HepG2 (cell line): ENCODE measurements around the gene SRP68. TPM values are rescaled to one million over a fixed set of nuclear protein-coding genes. Genes with fewer than 3 reads are reported as not detected.

Source experiments
- CHCHD3 ChIP-seq: sonication (generic); formaldehyde crosslinking; IDR thresholded peaks from 2 replicates; pipeline ENCODE4 v1.8.0; 2022; ENCODE audit warnings: mild to moderate bottlenecking, missing genetic modification reagents, moderate library complexity
- ELF4 ChIP-seq: sonication (generic); formaldehyde crosslinking; IDR thresholded peaks from 2 replicates; pipeline ENCODE4 v1.5.0; 2020; ENCODE audit warnings: missing genetic modification reagents, mild to moderate bottlenecking, moderate library complexity, borderline replicate concordance
- ESRRA ChIP-seq: sonication (generic); formaldehyde crosslinking; IDR thresholded peaks from 2 replicates; pipeline ENCODE4 v1.5.1; 2020; ENCODE audit warnings: mild to moderate bottlenecking, low read depth, missing genetic modification reagents
- HNF1B ChIP-seq: sonication (generic); formaldehyde crosslinking; IDR thresholded peaks from 2 replicates; pipeline ENCODE4 v1.5.1; 2020; ENCODE audit warnings: mild to moderate bottlenecking, moderate library complexity, missing genetic modification reagents
- MAFK ChIP-seq, 2 experiments: IDR thresholded peaks in 1 of 2; conservative IDR thresholded peaks in 1 of 2; 2 replicates each; pipeline ENCODE4 v1.6.1; 2011; ENCODE audit warnings: improper control_type of control experiment in 2 of 2, low read length in 2 of 2
- MBNL3 ChIP-seq: fragments of 250-450 bp; sonication (Bioruptor Pico); conservative IDR thresholded peaks from 2 replicates; pipeline ENCODE4 v1.8.0; 2022; ENCODE audit warnings: mild to moderate bottlenecking, inconsistent platforms
- NFKBIZ ChIP-seq: IDR thresholded peaks from 2 replicates; pipeline ENCODE4 v1.6.1; 2018; ENCODE audit warnings: missing genetic modification reagents, missing compliant biosample characterization
- NR2F2 ChIP-seq: IDR thresholded peaks from 2 replicates; pipeline ENCODE4 v1.6.1; 2012; ENCODE audit warnings: low read depth, inconsistent platforms, borderline replicate concordance
- RELA ChIP-seq: sonication (generic); formaldehyde crosslinking; IDR thresholded peaks from 2 replicates; pipeline ENCODE4 v1.4.0; 2020; ENCODE audit warnings: missing genetic modification reagents
- SIX4 ChIP-seq: sonication (generic); formaldehyde crosslinking; IDR thresholded peaks from 2 replicates; pipeline ENCODE4 v1.4.0; 2020; ENCODE audit warnings: missing genetic modification reagents
- SOX13 ChIP-seq, 3 experiments: fragments of 450-650 bp in 1 of 3; sonication (generic) in 1 of 3; formaldehyde crosslinking in 1 of 3; IDR thresholded peaks in 2 of 3; conservative IDR thresholded peaks in 1 of 3; 2 replicates each; pipeline versions ENCODE4 v1.5.0 to v1.6.1; 2016 to 2020; ENCODE audit warnings: antibody characterized with exemption in 1 of 3, mild to moderate bottlenecking in 1 of 3, missing compliant biosample characterization in 1 of 3, missing genetic modification reagents in 1 of 3, moderate library complexity in 1 of 3
- ZBTB2 ChIP-seq: sonication (generic); formaldehyde crosslinking; IDR thresholded peaks from 2 replicates; pipeline ENCODE4 v1.8.0; 2022; ENCODE audit warnings: low read depth, missing genetic modification reagents
- ZHX1 ChIP-seq: sonication (generic); formaldehyde crosslinking; IDR thresholded peaks from 2 replicates; pipeline ENCODE4 v1.8.1; 2022; ENCODE audit warnings: low read depth, mild to moderate bottlenecking, missing genetic modification reagents
- ZNF337 ChIP-seq: sonication (generic); formaldehyde crosslinking; IDR thresholded peaks from 2 replicates; pipeline ENCODE4 v1.5.1; 2020; ENCODE audit warnings: missing genetic modification reagents, low read depth, mild to moderate bottlenecking, borderline replicate concordance
- ZNF496 ChIP-seq: sonication (generic); formaldehyde crosslinking; IDR thresholded peaks from 2 replicates; pipeline ENCODE4 v1.8.1; 2023; ENCODE audit warnings: mild to moderate bottlenecking, moderate library complexity, missing genetic modification reagents; ENCODE audit not compliant: insufficient replicate concordance
- ZNF614 ChIP-seq: IDR thresholded peaks from 2 replicates; pipeline ENCODE4 v1.6.1; 2018; ENCODE audit warnings: missing biosample characterization, missing genetic modification reagents, inconsistent platforms, borderline replicate concordance
- polyA plus RNA-seq, 8 experiments: library from polyadenylated mRNA; depleted of rRNA in 3 of 8; stranded (reverse) in 7 of 8; unstranded in 1 of 8; fragments of >200 nt; fragmentation: Illumina TruSeq in 4 of 8; extraction: Trizol in 4 of 8; gene quantifications; 2 replicates each; pipeline versions ENCODE4 v1.2.1 to v1.2.3, GENCODE V29; 2011 to 2016; ENCODE audit warnings: low read depth in 4 of 8, missing spikeins in 1 of 8, mixed read lengths in 1 of 8; ENCODE audit not compliant: insufficient read depth in 1 of 8
- total RNA-seq, 5 experiments: library from RNA; depleted of rRNA; stranded (reverse); fragments of >200 nt; fragmentation: Illumina TruSeq; extraction: Trizol; gene quantifications; 2 replicates each; pipeline ENCODE4 v1.2.3, GENCODE V29; 2016; ENCODE audit warnings: low read depth in 1 of 5

SRP68 gene
- total and polyA plus RNA-seq, 2 of the 13 experiments (the other 11 are each of a cell fraction or from before 2014, with no cell fraction given) = 39.8 to 74.3 TPM

- peak; percentile 71; the same call in 1 of the 2 replicates for TF ChIP-seq ZNF337 (CRISPR knock-in tag)
- no peak for TF ChIP-seq ZBTB2 (CRISPR knock-in tag)
- no peak for TF ChIP-seq MBNL3 (CRISPR knock-in tag)
- peak; percentile 92; the same call in 1 of the 2 replicates for TF ChIP-seq ESRRA (CRISPR knock-in tag)
- 0 out of 2 replicates have a peak, but pooled peaks have one; percentile 29 for TF ChIP-seq NFKBIZ (CRISPR knock-in tag)
- TF ChIP-seq NR2F2 = peak; percentile 64; the same call in 1 of the 2 replicates
- peak; percentile 40; the same call in 1 of the 2 replicates for TF ChIP-seq SIX4 (CRISPR knock-in tag)
- 0 out of 4 replicates have a peak, but pooled peaks of 1 of the 2 experiments have one; percentile 4 for TF ChIP-seq MAFK (conservative IDR thresholded peaks at IDR 0.05 in 1 of 2, IDR thresholded peaks at IDR 0.05 in 1 of 2; ENCODE audit: low read length in 2 of 2)
- peak; percentile 82 for TF ChIP-seq RELA
- TF ChIP-seq CHCHD3 (CRISPR knock-in tag) = no peak
- TF ChIP-seq HNF1B (CRISPR knock-in tag) = peak; percentile 55; the same call in 1 of the 2 replicates
- TF ChIP-seq ZNF614 (CRISPR knock-in tag) = peak; percentile 86; the same call in 1 of the 2 replicates
- peak; percentile 20; the same call in 1 of the 2 replicates for TF ChIP-seq SOX13 (IDR thresholded peaks at IDR 0.05)
- peak in 1 of 2 experiments; percentile 76; a peak in 2 of 4 replicates for TF ChIP-seq SOX13 (CRISPR knock-in tag; conservative IDR thresholded peaks at IDR 0.05 in 1 of 2, IDR thresholded peaks at IDR 0.05 in 1 of 2)
- TF ChIP-seq ZNF496 (CRISPR knock-in tag) = no peak
- TF ChIP-seq ELF4 (CRISPR knock-in tag) = 0 out of 2 replicates have a peak, but pooled peaks have one; percentile 52
- TF ChIP-seq ZHX1 (CRISPR knock-in tag) = no peak; the same call in 1 of the 2 replicates
Observed at GRCh38 chr17:75996665-75997590, 75.4 kb downstream of the SRP68 start (continued).
